GM11168 (cell line): ENCODE results near the gene SMCO4.

Experiments
- in situ Hi-C: fragments of 300-500 bp; cut with MboI; formaldehyde crosslinking; loops from one replicate; pipeline ENCODE4 v1.12.0; 2022; ENCODE audit warnings: low sequenced_read_pairs; ENCODE audit not compliant: unreplicated experiment

SMCO4 gene

DNA sequence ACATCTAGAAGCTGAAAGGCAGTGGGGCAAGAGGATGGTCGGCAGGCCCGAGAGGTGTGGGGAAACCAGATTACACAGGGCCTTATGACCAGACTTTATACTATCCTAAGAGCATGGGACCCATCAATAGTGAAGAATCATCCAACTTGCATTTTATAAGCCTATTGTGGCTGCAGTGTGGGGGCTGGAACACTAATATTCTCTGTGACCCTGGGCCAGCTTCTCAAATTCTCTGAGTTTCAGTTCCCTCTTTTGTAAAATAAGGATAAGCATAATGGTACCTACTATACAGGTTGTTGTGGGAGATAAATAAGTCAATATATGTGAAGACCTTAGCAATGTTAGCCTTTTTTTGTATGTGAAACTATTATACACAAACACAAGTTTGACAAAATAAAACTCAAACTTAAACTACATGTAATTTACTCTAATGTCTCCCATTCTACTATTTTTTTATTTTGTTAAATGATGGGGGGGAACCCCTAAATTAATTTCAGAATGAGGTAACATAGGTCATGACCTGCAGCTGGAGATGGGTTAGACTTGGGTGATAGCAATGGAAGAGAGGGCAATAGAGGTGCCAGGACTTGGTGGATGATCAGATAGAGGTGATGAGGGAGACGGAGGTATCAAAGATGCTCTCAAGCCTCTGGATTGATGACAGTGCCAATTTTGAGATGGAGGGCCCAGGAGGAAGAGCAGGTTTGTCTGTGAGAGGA lies 30.1 kb downstream of the SMCO4 start:
- in situ Hi-C loops: no loop called here

DNA sequence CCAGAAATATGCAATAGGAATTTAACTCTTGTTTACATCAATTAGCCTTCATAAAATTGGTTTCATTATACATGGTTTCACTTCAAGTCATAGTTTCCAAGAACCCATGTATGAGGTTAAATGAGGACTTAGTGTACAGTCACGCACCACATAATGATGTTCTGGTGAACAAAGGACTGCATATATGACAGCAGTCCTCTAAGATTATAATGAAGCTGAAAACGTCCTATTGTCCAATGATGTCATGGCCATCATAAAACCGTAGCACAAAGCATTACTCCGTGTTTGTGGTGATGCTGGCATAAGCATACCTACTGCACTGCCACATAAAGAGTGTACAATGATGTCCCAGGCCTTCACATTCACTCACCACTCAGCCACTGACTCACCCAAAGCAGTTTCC lies 31.1 kb downstream of the SMCO4 start:
- in situ Hi-C loops: no loop called here

DNA sequence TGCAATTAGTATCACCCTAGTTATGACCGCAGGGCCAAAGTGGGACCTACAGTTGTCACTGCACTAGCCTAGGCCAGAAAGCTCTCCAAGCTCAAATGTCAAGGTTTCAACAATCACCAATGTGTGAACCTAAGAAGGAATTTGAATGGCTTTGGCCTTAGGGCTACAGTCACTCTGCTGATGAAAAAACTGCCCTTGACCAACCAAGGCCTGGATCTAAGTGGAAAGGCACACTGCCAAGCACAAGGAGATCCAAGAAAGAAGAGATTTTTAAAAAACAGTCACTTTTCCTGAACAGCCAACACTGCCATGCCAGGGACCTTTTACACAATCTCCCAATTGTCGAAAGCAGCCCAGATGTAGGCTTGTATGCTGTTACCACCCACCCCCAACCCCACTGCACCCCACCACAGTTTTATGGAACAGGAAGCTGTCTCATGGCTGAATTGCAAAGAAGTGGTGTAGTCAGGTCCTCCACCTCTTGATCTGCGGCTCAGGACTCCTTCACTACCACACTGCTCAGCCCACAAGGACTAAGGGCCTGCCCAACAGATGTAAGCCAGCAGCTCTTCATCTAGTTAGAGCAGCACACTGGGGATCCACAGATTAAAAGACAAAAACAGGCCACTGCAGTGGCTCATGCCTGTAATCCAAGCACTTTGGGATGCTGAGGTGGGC lies 32.9 kb downstream of the SMCO4 start:
- in situ Hi-C loops: no loop called here

- in situ Hi-C loops: no loop called here
These were observed 35.7 kb downstream of the SMCO4 start for GRCh38 chr11:93507517-93507916.

DNA sequence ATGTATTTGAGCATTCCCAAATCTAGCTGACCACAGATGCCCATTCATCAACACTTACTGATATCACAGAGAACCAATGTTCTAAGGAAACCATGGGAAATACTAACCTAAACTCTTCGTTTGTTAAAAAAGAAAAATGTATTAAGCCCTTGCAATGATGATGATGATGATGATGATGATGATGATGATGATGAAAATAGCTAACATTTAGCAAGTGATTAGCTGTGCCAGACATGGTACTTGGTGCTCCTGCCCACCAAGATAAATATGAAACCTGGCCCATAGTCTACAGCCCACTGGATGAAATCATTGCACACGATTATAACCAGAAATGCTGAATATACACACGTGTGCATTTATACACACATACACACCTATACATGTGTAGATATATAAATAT lies 37.5 kb downstream of the SMCO4 start:
- in situ Hi-C loops: no loop called here

GRCh38 chr11:93504110-93505095 lies 38.8 kb downstream of the SMCO4 start:
- in situ Hi-C loops: no loop called here

- in situ Hi-C loops: no loop called here
These were observed 41.3 kb downstream of the SMCO4 start for GRCh38 chr11:93501856-93502255.

DNA sequence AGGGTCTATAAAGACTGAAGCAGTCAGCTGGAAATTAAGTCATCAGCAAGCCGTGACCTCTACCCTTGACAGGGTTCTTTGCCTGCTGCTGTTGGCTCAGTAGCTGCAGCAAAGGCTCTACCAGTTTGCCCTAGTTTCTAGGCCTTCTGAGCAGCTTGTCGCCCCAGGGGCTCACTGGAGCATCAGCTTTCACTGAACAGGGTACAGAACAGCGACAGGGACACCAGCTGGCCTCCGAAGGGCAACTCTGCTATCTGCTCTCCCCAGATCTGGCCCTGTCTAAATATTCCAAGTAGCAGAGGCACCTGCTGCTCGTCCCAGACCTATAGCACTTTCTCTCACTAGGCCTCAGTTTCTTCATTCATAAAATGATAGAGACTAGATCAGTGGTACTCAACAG lies 42.4 kb downstream of the SMCO4 start:
- in situ Hi-C loops: no loop called here

DNA sequence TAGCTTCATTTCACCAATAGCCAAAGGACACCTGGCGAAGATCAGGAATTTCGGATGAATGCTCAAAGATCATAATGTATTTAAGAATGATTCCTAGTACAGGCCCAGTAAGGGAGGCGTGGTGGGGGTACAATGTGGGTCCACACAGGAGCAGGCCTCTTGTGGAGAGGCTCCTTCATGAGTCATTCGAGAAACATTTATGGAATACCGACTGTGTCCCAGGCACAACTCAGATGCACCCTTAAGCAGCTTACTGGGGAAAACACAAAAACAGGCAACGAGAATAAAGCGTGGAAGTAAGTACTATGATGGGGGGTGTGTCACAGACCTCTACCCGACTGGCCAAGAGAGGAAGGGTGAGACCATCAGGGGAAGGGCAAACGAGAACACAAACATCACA lies 44.5 kb downstream of the SMCO4 start:
- in situ Hi-C loops: no loop called here

DNA sequence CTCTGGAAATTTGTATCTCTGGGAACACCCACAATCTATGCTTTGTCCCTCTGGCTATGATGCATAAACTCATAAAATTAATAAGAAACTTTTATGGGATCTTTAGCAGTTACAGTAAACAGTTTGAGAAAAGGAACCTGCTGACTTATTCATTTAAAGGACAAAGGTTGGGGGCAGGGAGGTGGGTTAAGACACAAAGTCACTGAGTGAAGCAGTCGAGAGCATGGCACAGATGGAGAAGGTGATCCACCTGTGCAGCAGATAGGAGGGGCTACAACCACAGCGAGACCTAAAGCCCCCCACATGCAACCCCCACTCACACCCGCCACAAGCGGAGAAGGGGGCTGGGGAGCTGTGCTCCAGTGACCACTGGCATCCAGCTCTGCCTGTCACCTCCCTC lies 45.0 kb downstream of the SMCO4 start:
- in situ Hi-C loops: no loop called here

DNA sequence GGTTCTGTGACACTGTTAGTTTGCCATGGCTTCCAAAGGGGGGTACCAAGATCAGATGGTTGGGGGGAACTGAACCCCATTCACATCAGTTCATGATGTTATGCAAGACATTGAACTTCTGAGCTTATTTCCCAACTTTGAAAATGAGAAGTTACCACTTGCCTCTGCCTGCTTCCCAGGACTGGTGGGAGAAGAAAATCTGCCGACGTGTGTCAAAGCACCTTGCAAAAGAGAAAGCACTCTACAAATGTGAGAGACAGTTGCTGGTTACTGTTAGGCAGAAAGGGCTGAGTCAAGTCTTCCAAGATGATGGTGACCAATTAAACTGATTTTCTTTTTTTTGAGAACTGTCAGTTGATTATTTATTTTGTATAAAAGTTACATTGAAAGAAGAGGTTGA lies 45.6 kb downstream of the SMCO4 start:
- in situ Hi-C loops: no loop called here

GRCh38 chr11:93494357-93494756 lies 48.8 kb downstream of the SMCO4 start:
- in situ Hi-C loops: no loop called here

DNA sequence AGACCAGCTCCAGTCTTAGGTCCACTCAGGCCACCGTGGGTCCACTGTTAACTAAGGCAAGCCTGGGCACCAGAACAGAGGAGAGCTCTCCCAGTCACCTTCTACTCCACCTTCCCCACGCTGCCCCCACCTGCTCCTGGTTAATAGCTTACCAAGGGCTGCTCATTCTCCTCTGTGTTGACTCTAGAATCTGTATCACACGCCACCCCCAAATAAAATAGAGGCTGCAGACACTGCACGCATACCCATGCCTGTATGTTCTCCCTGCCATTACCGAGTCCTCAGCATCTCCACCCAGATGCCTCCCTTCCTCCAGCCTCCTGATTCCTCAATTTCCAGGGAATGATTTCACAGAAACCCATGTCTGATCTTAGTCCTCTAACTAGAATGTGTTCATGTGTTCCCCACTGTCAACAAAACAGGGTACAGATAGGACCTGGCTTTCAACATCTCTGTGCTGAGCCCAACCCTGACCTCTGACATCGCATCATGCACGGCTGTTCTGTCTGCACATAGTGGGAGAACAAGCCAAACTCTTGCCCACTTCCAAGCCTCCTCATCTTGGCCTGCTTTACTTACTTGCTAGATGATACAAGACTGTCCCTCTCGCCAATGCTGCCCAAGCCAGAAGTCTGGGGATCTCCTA lies 49.8 kb downstream of the SMCO4 start:
- in situ Hi-C loops: no loop called here

GRCh38 chr11:93492464-93493251 lies 50.5 kb downstream of the SMCO4 start:
- in situ Hi-C loops: no loop called here

DNA sequence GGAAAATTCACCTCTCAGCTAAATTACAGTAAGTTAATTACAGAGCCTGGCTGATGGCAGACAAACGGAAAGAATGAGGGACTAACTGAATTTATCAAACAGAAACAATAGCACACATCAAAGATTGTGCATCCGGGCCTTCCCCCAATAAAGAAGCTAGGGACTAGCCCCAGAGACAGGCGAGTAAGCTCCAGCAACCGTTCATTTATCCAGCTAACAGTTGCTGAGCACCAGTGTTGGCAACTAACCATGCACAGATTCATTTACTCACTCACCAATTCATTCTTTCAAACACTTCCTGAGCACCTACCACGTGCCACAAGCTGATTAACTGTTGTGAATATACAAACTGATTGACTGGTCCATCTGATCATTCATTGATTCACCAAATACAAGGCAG lies 51.2 kb downstream of the SMCO4 start:
- in situ Hi-C loops: no loop called here

GRCh38 chr11:93490996-93491618 lies 52.1 kb downstream of the SMCO4 start:
- in situ Hi-C loops: no loop called here

DNA sequence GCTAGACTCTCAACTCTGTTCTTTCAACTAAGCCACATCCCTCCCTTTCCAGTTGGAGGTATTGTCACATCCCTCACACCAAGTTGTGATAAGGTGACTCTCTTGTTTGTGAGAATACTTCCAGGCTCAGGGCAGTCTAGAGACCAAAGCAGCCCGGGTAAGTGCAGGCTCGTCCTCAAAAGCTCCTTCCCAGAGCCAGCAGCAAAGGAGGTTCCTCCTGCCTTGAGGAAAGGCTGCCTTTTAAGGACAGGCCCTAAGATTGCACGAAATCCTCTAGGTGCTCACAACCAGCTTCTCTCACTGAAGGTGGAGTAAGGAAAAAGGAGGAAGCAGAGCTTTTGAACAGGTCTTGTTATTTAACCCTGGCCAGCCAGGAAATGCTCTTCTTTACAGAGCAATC lies 53.4 kb downstream of the SMCO4 start:
- in situ Hi-C loops: no loop called here

- in situ Hi-C loops: no loop called here
These were observed 56.1 kb downstream of the SMCO4 start for GRCh38 chr11:93487032-93487483.

GRCh38 chr11:93485983-93486382 lies 57.2 kb downstream of the SMCO4 start:
- in situ Hi-C loops: no loop called here
